ENCODE data around the gene TSPAN19. TPM values are rescaled to one million over a fixed set of nuclear protein-coding genes. Genes with fewer than 3 reads are reported as not detected.

Gene TSPAN19
- total and polyA plus RNA-seq, 9 of the 15 experiments (the other 6 are each of a cell fraction or from before 2014, with no cell fraction given): not detected

DNA sequence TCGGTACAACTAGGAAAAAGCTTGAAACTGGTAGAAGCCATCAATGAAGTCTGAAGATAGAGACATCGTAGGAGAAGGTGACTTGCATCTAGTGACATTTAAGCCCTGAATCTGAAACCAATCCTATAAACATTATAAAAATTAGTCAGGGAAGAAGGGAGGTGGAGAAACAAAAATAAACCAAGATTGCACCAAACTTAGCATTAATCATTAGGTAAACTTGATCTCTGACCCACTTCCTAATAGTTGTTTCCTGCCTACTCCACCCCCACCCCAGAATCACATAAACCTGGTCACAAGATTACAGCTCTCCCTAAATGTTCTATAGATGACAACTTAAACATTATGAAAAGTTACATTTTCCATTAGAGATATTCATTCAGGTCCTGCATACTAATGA, 40.4 kb downstream of the TSPAN19 start:
- Histone ChIP-seq H3K4me2 (ENCODE audit: insufficient read depth, low read length) (no peak overlapping the region), H3K9ac (ENCODE audit: insufficient read depth in 1 of 2, low read depth in 2 of 2, low read length in 2 of 2) (no peak overlapping the region), H4K20me1 (replicated peaks; ENCODE audit: control insufficient read depth, insufficient read depth, low read length) (no peaks in the 10 kb centered on the region), H3K27ac (ENCODE audit: extremely low read depth, low read depth, low read length) (no peak overlapping the region), H3K9me1 (ENCODE audit: control insufficient read depth, insufficient read depth, low read length) (no peaks in the 10 kb centered on the region), H3K27me3 (ENCODE audit: control insufficient read depth in 2 of 2, insufficient read depth in 2 of 2, low read length in 2 of 2) (no peaks in the 10 kb centered on the region), H2AFZ (ENCODE audit: low read depth, low read length) (no peak overlapping the region), H3K4me1 (replicated peaks in 1 of 2; ENCODE audit: control insufficient read depth in 2 of 2, insufficient read depth in 2 of 2, low read length in 2 of 2) (no peaks in the 10 kb centered on the region), H3K4me3 (no peak overlapping the region), H3K9me3 (replicated peaks; ENCODE audit: control insufficient read depth, insufficient read depth, low read depth, low read length) (no peaks in the 10 kb centered on the region), H3K36me3 (ENCODE audit: control insufficient read depth, insufficient read depth, low read length) (no peaks in the 10 kb centered on the region), H3K79me2 (ENCODE audit: control insufficient read depth, insufficient read depth, low read length) (no peaks in the 10 kb centered on the region)
- 3% methylated on average over 2 of the region's 2 CpGs for WGBS (ENCODE audit: insufficient coverage, low coverage, missing lambda C conversion rate)
- DNase-seq (ENCODE audit: extremely low read depth in 1 of 4, low spot score in 3 of 4): no peak
- no TSS peak for BruUV-seq (replicated peaks)
- POLR2A ChIA-PET: no interaction called here
- intact Hi-C loops (cut with micrococcal nuclease): no loop called here
- TF ChIP-seq MCM2 (IDR thresholded peaks at IDR 0.05; ENCODE audit: low read depth): no peak
- TF ChIP-seq, protein P1, sequence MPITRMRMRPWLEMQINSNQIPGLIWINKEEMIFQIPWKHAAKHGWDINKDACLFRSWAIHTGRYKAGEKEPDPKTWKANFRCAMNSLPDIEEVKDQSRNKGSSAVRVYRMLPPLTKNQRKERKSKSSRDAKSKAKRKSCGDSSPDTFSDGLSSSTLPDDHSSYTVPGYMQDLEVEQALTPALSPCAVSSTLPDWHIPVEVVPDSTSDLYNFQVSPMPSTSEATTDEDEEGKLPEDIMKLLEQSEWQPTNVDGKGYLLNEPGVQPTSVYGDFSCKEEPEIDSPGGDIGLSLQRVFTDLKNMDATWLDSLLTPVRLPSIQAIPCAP (CRISPR knock-in tag; IDR thresholded peaks at IDR 0.05; ENCODE audit: borderline replicate concordance): no peak
- TF ChIP-seq, protein P2, sequence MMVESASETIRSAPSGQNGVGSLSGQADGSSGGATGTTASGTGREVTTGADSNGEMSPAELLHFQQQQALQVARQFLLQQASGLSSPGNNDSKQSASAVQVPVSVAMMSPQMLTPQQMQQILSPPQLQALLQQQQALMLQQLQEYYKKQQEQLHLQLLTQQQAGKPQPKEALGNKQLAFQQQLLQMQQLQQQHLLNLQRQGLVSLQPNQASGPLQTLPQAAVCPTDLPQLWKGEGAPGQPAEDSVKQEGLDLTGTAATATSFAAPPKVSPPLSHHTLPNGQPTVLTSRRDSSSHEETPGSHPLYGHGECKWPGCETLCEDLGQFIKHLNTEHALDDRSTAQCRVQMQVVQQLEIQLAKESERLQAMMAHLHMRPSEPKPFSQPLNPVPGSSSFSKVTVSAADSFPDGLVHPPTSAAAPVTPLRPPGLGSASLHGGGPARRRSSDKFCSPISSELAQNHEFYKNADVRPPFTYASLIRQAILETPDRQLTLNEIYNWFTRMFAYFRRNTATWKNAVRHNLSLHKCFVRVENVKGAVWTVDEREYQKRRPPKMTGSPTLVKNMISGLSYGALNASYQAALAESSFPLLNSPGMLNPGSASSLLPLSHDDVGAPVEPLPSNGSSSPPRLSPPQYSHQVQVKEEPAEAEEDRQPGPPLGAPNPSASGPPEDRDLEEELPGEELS (CRISPR knock-in tag; IDR thresholded peaks at IDR 0.05; ENCODE audit: borderline replicate concordance): no peak
- TF ChIP-seq RBFOX2 (IDR thresholded peaks at IDR 0.05; ENCODE audit: low read depth, low read length): no peak
- TF ChIP-seq, protein P3, sequence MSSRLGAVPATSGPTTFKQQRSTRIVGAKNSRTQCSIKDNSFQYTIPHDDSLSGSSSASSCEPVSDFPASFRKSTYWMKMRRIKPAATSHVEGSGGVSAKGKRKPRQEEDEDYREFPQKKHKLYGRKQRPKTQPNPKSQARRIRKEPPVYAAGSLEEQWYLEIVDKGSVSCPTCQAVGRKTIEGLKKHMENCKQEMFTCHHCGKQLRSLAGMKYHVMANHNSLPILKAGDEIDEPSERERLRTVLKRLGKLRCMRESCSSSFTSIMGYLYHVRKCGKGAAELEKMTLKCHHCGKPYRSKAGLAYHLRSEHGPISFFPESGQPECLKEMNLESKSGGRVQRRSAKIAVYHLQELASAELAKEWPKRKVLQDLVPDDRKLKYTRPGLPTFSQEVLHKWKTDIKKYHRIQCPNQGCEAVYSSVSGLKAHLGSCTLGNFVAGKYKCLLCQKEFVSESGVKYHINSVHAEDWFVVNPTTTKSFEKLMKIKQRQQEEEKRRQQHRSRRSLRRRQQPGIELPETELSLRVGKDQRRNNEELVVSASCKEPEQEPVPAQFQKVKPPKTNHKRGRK (tag; IDR thresholded peaks at IDR 0.05): no peak
- TF ChIP-seq ZNF212 (CRISPR knock-in tag; IDR thresholded peaks at IDR 0.05): no peak
- TF ChIP-seq, protein P4, sequence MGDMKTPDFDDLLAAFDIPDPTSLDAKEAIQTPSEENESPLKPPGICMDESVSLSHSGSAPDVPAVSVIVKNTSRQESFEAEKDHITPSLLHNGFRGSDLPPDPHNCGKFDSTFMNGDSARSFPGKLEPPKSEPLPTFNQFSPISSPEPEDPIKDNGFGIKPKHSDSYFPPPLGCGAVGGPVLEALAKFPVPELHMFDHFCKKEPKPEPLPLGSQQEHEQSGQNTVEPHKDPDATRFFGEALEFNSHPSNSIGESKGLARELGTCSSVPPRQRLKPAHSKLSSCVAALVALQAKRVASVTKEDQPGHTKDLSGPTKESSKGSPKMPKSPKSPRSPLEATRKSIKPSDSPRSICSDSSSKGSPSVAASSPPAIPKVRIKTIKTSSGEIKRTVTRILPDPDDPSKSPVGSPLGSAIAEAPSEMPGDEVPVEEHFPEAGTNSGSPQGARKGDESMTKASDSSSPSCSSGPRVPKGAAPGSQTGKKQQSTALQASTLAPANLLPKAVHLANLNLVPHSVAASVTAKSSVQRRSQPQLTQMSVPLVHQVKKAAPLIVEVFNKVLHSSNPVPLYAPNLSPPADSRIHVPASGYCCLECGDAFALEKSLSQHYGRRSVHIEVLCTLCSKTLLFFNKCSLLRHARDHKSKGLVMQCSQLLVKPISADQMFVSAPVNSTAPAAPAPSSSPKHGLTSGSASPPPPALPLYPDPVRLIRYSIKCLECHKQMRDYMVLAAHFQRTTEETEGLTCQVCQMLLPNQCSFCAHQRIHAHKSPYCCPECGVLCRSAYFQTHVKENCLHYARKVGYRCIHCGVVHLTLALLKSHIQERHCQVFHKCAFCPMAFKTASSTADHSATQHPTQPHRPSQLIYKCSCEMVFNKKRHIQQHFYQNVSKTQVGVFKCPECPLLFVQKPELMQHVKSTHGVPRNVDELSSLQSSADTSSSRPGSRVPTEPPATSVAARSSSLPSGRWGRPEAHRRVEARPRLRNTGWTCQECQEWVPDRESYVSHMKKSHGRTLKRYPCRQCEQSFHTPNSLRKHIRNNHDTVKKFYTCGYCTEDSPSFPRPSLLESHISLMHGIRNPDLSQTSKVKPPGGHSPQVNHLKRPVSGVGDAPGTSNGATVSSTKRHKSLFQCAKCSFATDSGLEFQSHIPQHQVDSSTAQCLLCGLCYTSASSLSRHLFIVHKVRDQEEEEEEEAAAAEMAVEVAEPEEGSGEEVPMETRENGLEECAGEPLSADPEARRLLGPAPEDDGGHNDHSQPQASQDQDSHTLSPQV (IDR thresholded peaks at IDR 0.05): no peak
- ATAC-seq: no peak
- CTCF ChIA-PET (ENCODE audit: low intra/inter-chr PET ratio): no interaction called here
- in situ Hi-C loops (cut with MboI): no loop called here
- FAIRE-seq: no peak

Data from K562 (cell line).